ENCODE data around the gene PSMF1. TPM values are rescaled to one million over a fixed set of nuclear protein-coding genes. Genes with fewer than 3 reads are reported as not detected.

PSMF1 gene
- total and polyA plus RNA-seq, 2 of the 13 experiments (the other 11 are each of a cell fraction or from before 2014, with no cell fraction given), result 82.5 to 86.0 TPM

- TF ChIP-seq, protein P1, sequence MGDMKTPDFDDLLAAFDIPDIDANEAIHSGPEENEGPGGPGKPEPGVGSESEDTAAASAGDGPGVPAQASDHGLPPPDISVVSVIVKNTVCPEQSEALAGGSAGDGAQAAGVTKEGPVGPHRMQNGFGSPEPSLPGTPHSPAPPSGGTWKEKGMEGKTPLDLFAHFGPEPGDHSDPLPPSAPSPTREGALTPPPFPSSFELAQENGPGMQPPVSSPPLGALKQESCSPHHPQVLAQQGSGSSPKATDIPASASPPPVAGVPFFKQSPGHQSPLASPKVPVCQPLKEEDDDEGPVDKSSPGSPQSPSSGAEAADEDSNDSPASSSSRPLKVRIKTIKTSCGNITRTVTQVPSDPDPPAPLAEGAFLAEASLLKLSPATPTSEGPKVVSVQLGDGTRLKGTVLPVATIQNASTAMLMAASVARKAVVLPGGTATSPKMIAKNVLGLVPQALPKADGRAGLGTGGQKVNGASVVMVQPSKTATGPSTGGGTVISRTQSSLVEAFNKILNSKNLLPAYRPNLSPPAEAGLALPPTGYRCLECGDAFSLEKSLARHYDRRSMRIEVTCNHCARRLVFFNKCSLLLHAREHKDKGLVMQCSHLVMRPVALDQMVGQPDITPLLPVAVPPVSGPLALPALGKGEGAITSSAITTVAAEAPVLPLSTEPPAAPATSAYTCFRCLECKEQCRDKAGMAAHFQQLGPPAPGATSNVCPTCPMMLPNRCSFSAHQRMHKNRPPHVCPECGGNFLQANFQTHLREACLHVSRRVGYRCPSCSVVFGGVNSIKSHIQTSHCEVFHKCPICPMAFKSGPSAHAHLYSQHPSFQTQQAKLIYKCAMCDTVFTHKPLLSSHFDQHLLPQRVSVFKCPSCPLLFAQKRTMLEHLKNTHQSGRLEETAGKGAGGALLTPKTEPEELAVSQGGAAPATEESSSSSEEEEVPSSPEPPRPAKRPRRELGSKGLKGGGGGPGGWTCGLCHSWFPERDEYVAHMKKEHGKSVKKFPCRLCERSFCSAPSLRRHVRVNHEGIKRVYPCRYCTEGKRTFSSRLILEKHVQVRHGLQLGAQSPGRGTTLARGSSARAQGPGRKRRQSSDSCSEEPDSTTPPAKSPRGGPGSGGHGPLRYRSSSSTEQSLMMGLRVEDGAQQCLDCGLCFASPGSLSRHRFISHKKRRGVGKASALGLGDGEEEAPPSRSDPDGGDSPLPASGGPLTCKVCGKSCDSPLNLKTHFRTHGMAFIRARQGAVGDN (CRISPR knock-in tag; IDR thresholded peaks at IDR 0.05), result peak; percentile 84
- TF ChIP-seq FOXC1 (CRISPR knock-in tag; IDR thresholded peaks at IDR 0.05; ENCODE audit: borderline replicate concordance) (0 out of 2 replicates have a peak, but pooled peaks have one; percentile 42), AKAP8 (CRISPR knock-in tag; IDR thresholded peaks at IDR 0.05) (peak; percentile 31; the same call in 1 of the 2 replicates), ZNF691 (CRISPR knock-in tag; IDR thresholded peaks at IDR 0.05; ENCODE audit: borderline replicate concordance, low read depth) (no peak), SAP130 (CRISPR knock-in tag; IDR thresholded peaks at IDR 0.05; ENCODE audit: low read depth) (peak; percentile 10; the same call in 1 of the 2 replicates), GATA4 (IDR thresholded peaks at IDR 0.05; ENCODE audit: borderline replicate concordance, low read depth) (no peak), FLYWCH1 (CRISPR knock-in tag; IDR thresholded peaks at IDR 0.05) (no peak), MYC (CRISPR knock-in tag; IDR thresholded peaks at IDR 0.05; ENCODE audit: borderline replicate concordance) (0 out of 2 replicates have a peak, but pooled peaks have one; percentile 14), DMAP1 (CRISPR knock-in tag; IDR thresholded peaks at IDR 0.05) (peak; percentile 59; the same call in 1 of the 2 replicates), MXD3 (CRISPR knock-in tag; IDR thresholded peaks at IDR 0.05) (peak; percentile 48; the same call in 1 of the 2 replicates), ZNF891 (CRISPR knock-in tag; IDR thresholded peaks at IDR 0.05) (peak; percentile 54; the same call in 1 of the 2 replicates), NCOA5 (CRISPR knock-in tag; IDR thresholded peaks at IDR 0.05) (no peak), HIVEP1 (CRISPR knock-in tag; IDR thresholded peaks at IDR 0.05) (0 out of 2 replicates have a peak, but pooled peaks have one; percentile 49)
- TF ChIP-seq, protein P2, sequence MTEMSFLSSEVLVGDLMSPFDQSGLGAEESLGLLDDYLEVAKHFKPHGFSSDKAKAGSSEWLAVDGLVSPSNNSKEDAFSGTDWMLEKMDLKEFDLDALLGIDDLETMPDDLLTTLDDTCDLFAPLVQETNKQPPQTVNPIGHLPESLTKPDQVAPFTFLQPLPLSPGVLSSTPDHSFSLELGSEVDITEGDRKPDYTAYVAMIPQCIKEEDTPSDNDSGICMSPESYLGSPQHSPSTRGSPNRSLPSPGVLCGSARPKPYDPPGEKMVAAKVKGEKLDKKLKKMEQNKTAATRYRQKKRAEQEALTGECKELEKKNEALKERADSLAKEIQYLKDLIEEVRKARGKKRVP (CRISPR knock-in tag; IDR thresholded peaks at IDR 0.05), result no peak
- TF ChIP-seq, protein P3, sequence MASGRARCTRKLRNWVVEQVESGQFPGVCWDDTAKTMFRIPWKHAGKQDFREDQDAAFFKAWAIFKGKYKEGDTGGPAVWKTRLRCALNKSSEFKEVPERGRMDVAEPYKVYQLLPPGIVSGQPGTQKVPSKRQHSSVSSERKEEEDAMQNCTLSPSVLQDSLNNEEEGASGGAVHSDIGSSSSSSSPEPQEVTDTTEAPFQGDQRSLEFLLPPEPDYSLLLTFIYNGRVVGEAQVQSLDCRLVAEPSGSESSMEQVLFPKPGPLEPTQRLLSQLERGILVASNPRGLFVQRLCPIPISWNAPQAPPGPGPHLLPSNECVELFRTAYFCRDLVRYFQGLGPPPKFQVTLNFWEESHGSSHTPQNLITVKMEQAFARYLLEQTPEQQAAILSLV (CRISPR knock-in tag; IDR thresholded peaks at IDR 0.05; ENCODE audit: borderline replicate concordance), result peak; percentile 49; the same call in 1 of the 2 replicates
- TF ChIP-seq, protein P4, sequence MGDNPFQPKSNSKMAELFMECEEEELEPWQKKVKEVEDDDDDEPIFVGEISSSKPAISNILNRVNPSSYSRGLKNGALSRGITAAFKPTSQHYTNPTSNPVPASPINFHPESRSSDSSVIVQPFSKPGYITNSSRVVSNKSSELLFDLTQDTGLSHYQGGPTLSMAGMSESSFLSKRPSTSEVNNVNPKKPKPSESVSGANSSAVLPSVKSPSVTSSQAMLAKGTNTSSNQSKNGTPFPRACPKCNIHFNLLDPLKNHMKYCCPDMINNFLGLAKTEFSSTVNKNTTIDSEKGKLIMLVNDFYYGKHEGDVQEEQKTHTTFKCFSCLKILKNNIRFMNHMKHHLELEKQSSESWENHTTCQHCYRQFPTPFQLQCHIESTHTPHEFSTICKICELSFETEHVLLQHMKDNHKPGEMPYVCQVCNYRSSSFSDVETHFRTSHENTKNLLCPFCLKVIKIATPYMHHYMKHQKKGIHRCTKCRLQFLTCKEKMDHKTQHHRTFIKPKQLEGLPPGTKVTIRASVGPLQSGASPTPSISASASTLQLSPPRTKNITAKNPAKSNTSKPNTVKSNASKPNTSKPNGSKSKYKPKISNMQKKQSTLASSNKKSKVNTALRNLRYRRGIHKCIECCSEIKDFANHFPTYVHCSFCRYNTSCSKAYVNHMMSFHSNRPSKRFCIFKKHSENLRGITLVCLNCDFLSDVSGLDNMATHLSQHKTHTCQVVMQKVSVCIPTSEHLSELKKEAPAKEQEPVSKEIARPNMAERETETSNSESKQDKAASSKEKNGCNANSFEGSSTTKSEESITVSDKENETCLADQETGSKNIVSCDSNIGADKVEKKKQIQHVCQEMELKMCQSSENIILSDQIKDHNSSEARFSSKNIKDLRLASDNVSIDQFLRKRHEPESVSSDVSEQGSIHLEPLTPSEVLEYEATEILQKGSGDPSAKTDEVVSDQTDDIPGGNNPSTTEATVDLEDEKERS (CRISPR knock-in tag; IDR thresholded peaks at IDR 0.05), result 0 out of 2 replicates have a peak, but pooled peaks have one; percentile 26
Measured at GRCh38 chr20:1186367-1186991, 68.1 kb downstream of the PSMF1 start (continued).
